A549 (cell line): ENCODE measurements around the gene TCHH. TPM values are rescaled to one million over a fixed set of nuclear protein-coding genes. Genes with fewer than 3 reads are reported as not detected.
A peak's percentile ranks its signal among the peaks of the same experiment; 100 is the strongest.

ENCODE experiments used
- ATAC-seq, 2 experiments: fragments of 200-7000 bp in 1 of 2; fragments of >200 bp in 1 of 2; cut with Nextera tagmentation in 1 of 2; cut with Tn5 transposase in 1 of 2; 3 replicates each; pipeline versions ENCODE4 v1.8.0 to v1.9.1; 2018 to 2020; ENCODE audit warnings: mild to moderate bottlenecking in 1 of 2, moderate library complexity in 1 of 2
- CTCF ChIA-PET: fragments of 300-600 bp; sonication (Branson Sonifier 250); formaldehyde crosslinking; extraction: SDS; loops from one replicate; lab custom pipeline; 2021; ENCODE audit warnings: antibody characterized with exemption, inconsistent platforms; lab: Yijun Ruan, JAX
- POLR2A ChIA-PET: fragments of 350-600 bp; formaldehyde crosslinking; extraction: SDS; loops from one replicate; lab custom pipeline; 2021; ENCODE audit warnings: antibody characterized with exemption, inconsistent platforms; lab: Yijun Ruan, JAX
- DNase-seq, 2 experiments: peaks; one replicate each; pipeline versions ENCODE4 v3.0.0 to v3.0.0-alpha.2; 2011 to 2016; ENCODE audit warnings: low read depth in 1 of 2, low spot score in 1 of 2
- FAIRE-seq: peaks from 2 replicates; lab custom pipeline; 2011; peaks lifted over from hg19 to GRCh38; lab: Jason Lieb, UNC
- H3K27ac ChIP-seq, 2 experiments: fragments of >200 bp; sonication (Bioruptor Twin); formaldehyde crosslinking; 3 replicates each; pipeline ENCODE4 v1.5.1; 2016 to 2017
- H3K4me1 ChIP-seq: fragments of >200 bp; sonication (Bioruptor Twin); formaldehyde crosslinking; 3 replicates; pipeline ENCODE4 v1.6.1; 2016
- H3K4me2 ChIP-seq: fragments of >200 bp; sonication (Bioruptor Twin); formaldehyde crosslinking; 3 replicates; pipeline ENCODE4 v1.6.1; 2016
- H3K4me3 ChIP-seq: fragments of >200 bp; sonication (Bioruptor Twin); formaldehyde crosslinking; 3 replicates; pipeline ENCODE4 v1.5.1; 2016
- H3K9me3 ChIP-seq: fragments of >200 bp; sonication (Bioruptor Twin); formaldehyde crosslinking; 3 replicates; pipeline ENCODE4 v1.6.1; 2016
- BCL3 ChIP-seq: fragments of >200 bp; sonication (Bioruptor Twin); formaldehyde crosslinking; IDR thresholded peaks from 3 replicates; pipeline ENCODE4 v1.6.1; 2016
- BHLHE40 ChIP-seq: IDR thresholded peaks from 2 replicates; pipeline ENCODE4 v1.6.1; 2012; ENCODE audit warnings: low read depth, low read length, inconsistent platforms
- CBX8 ChIP-seq: fragments of 200-600 bp; sonication (generic); IDR thresholded peaks from 2 replicates; pipeline ENCODE4 v1.6.1; 2016
- E2F6 ChIP-seq: IDR thresholded peaks from 2 replicates; pipeline ENCODE4 v1.6.1; 2012; ENCODE audit warnings: low read depth, borderline replicate concordance
- ELK1 ChIP-seq: fragments of 150-350 bp; IDR thresholded peaks from 2 replicates; pipeline ENCODE4 v1.6.1; 2014; ENCODE audit warnings: low read depth, mild to moderate bottlenecking, low read length
- EP300 ChIP-seq, 2 experiments: fragments of >200 bp; sonication (Bioruptor Twin); formaldehyde crosslinking; IDR thresholded peaks; 2 replicates in 1 of 2; 3 replicates in 1 of 2; pipeline ENCODE4 v1.6.1; 2016 to 2017
- FOSB ChIP-seq: fragments of 250-450 bp; sonication (Bioruptor Pico); IDR thresholded peaks from 2 replicates; pipeline ENCODE4 v1.5.0; 2020; ENCODE audit warnings: mild to moderate bottlenecking, moderate library complexity
- HES2 ChIP-seq: fragments of >200 bp; sonication (Bioruptor Twin); formaldehyde crosslinking; IDR thresholded peaks from 2 replicates; pipeline ENCODE4 v1.6.1; 2016
- HEYL ChIP-seq: fragments of 250-450 bp; sonication (Bioruptor Pico); IDR thresholded peaks from 2 replicates; pipeline ENCODE4 v1.8.0; 2021; ENCODE audit warnings: mild to moderate bottlenecking, moderate library complexity
- HOXB13 ChIP-seq: fragments of 250-450 bp; sonication (Bioruptor Pico); IDR thresholded peaks from 2 replicates; pipeline ENCODE4 v1.5.0; 2020; ENCODE audit warnings: low read depth, mild to moderate bottlenecking, moderate library complexity
- JUN ChIP-seq, 2 experiments: fragments of >200 bp; sonication (Bioruptor Twin); formaldehyde crosslinking; IDR thresholded peaks; 2 replicates in 1 of 2; 3 replicates in 1 of 2; pipeline ENCODE4 v1.6.1; 2016 to 2017
- JUNB ChIP-seq: fragments of >200 bp; sonication (Bioruptor Twin); formaldehyde crosslinking; IDR thresholded peaks from 2 replicates; pipeline ENCODE4 v1.6.1; 2016
- KDM1A ChIP-seq: fragments of 200-600 bp; sonication (generic); IDR thresholded peaks from 2 replicates; pipeline ENCODE4 v1.6.1; 2016; ENCODE audit warnings: low read depth, mild to moderate bottlenecking
- MAZ ChIP-seq: fragments of 150-350 bp; IDR thresholded peaks from 2 replicates; pipeline ENCODE4 v1.6.1; 2014; ENCODE audit warnings: antibody characterized with exemption, low read depth, low read length, borderline replicate concordance
- NPAS2 ChIP-seq: fragments of 250-450 bp; sonication (Bioruptor Pico); IDR thresholded peaks from 2 replicates; pipeline ENCODE4 v1.8.0; 2022; ENCODE audit warnings: mild to moderate bottlenecking, moderate library complexity, borderline replicate concordance
- RAD21 ChIP-seq, 2 experiments: fragments of >200 bp in 1 of 2; sonication (Bioruptor Twin) in 1 of 2; formaldehyde crosslinking in 1 of 2; IDR thresholded peaks in 1 of 2; conservative IDR thresholded peaks in 1 of 2; 2 replicates in 1 of 2; 3 replicates in 1 of 2; pipeline ENCODE4 v1.6.1; 2012 to 2018; ENCODE audit warnings: inconsistent platforms in 1 of 2
- RARB ChIP-seq: fragments of 250-450 bp; sonication (Bioruptor Pico); IDR thresholded peaks from 2 replicates; pipeline ENCODE4 v1.8.0; 2021; ENCODE audit warnings: mild to moderate bottlenecking, moderate library complexity
- RFX5 ChIP-seq: fragments of 450-650 bp; IDR thresholded peaks from 2 replicates; pipeline ENCODE4 v1.7.1; 2014; ENCODE audit warnings: antibody characterized with exemption, mild to moderate bottlenecking, moderate library complexity
- RNF2 ChIP-seq: fragments of 200-600 bp; sonication (generic); IDR thresholded peaks from 2 replicates; pipeline ENCODE4 v1.6.1; 2016; ENCODE audit warnings: low read depth, mild to moderate bottlenecking, antibody characterized with exemption, moderate library complexity, borderline replicate concordance
- ZFP36 ChIP-seq: fragments of 450-650 bp; IDR thresholded peaks from 2 replicates; pipeline ENCODE4 v1.6.1; 2014; ENCODE audit warnings: borderline replicate concordance; ENCODE audit not compliant: partially characterized antibody
- WGBS: methylation state at CpG from one replicate; pipeline ENCODE4 v1.1.6; 2017; ENCODE audit errors: missing lambda C conversion rate; 5-methylcytosine and 5-hydroxymethylcytosine counted together
- polyA plus RNA-seq, 4 experiments: library from polyadenylated mRNA; depleted of rRNA in 3 of 4; stranded (reverse); fragments of >200 nt; fragmentation: RNase III in 1 of 4; extraction: RNeasy Plus Mini Kit Qiagen cat#74134 plus additional on column Dnase treatment in 1 of 4; gene quantifications; 2 replicates in 3 of 4; 3 replicates in 1 of 4; pipeline ENCODE4 v1.2.3, GENCODE V29; 2011 to 2017

Gene TCHH
- polyA plus RNA-seq, 2 of the 4 experiments (the other 2 are of a cell fraction) = 0.08 to 0.09 TPM

- Histone ChIP-seq H3K9me3 (no peaks in the 10 kb centered on the region), H3K4me2 (peak overlapping the region; percentile 98), H3K4me3 (peak overlapping the region; percentile 49), H3K27ac (peak overlapping the region; percentile 27 to 64; a peak in 4 of 6 replicates), H3K4me1 (peaks cover 24% of the 10 kb centered on the region)
- WGBS = 9% methylated on average over 41 of the region's 41 CpGs
- peak; percentile 89 for FAIRE-seq
- POLR2A ChIA-PET = interaction anchor here (0.5 to 2.7 kb wide), 6 partner anchors 55 to 698 kb away, joined by 3 to 20 read pairs (median 4); partner anchors contain the start of genes S100A11 and THEM4
- TF ChIP-seq FOSB (CRISPR knock-in tag) (no peak), E2F6 (peak; percentile 27; the same call in 1 of the 2 replicates), RNF2 (0 out of 2 replicates have a peak, but pooled peaks have one; percentile 31), CBX8 (no peak), RAD21 (conservative IDR thresholded peaks at IDR 0.05 in 1 of 2, IDR thresholded peaks at IDR 0.05 in 1 of 2) (peak in 1 of 2 experiments; percentile 30; a peak in 1 of 5 replicates), JUN (IDR thresholded peaks at IDR 0.05) (no peak), KDM1A (no peak)
- peak; percentile 52 to 55 for ATAC-seq
- peak; percentile 30 to 81 for DNase-seq
- CTCF ChIA-PET = interaction anchor here (0.6 to 10.4 kb wide), 21 partner anchors 12 to 351 kb away, joined by 3 to 89 read pairs (median 6); partner anchors contain the start of genes RPTN and S100A11
Observed at GRCh38 chr1:152107031-152107983, 7.9 kb downstream of the TCHH start.

- ATAC-seq (no peak), FAIRE-seq (no peak), DNase-seq (no peak)
- H3K27ac ChIP-seq = no peak overlapping the region
- H3K9me3 ChIP-seq = no peaks in the 10 kb centered on the region
- H3K4me1 ChIP-seq = peaks cover 17% of the 10 kb centered on the region
- ChIA-PET CTCF (interaction anchor here (0.9 to 3.0 kb wide), 6 partner anchors 15 to 354 kb away, joined by 3 to 17 read pairs (median 4); no protein-coding TSS in a partner anchor), POLR2A (no interaction called here)
- WGBS = 35% methylated on average over 2 of the region's 2 CpGs
- TF ChIP-seq RFX5 = no peak
- TF ChIP-seq BHLHE40 = no peak
- no peak for TF ChIP-seq MAZ
- TF ChIP-seq HOXB13 (CRISPR knock-in tag) = no peak
- TF ChIP-seq JUNB = no peak
- no peak for TF ChIP-seq RARB (CRISPR knock-in tag)
- no peak for TF ChIP-seq NPAS2 (CRISPR knock-in tag)
- TF ChIP-seq EP300 (IDR thresholded peaks at IDR 0.05) = no peak
- TF ChIP-seq ZFP36 = no peak
- no peak for TF ChIP-seq BCL3
- no peak for TF ChIP-seq ELK1
- TF ChIP-seq E2F6 = no peak
- TF ChIP-seq KDM1A = no peak
- no peak for TF ChIP-seq HEYL (CRISPR knock-in tag)
- TF ChIP-seq HES2 = no peak
- no peak for TF ChIP-seq JUN (IDR thresholded peaks at IDR 0.05)
- H3K4me2 ChIP-seq = no peak overlapping the region
- no peak overlapping the region for H3K4me3 ChIP-seq
Observed at GRCh38 chr1:152104854-152105253, 10.4 kb downstream of the TCHH start.
